Right lobe of liver (tissue), 6 donors: Measurements from ENCODE around the gene FRZB. TPM values are rescaled to one million over a fixed set of nuclear protein-coding genes. Genes with fewer than 3 reads are reported as not detected.

Source experiments
- ATAC-seq, 4 donors: fragments of 200-7000 bp; cut with Tn5 transposase; one replicate each; pipeline ENCODE4 v1.9.1; 2020; ENCODE audit warnings: mild to moderate bottlenecking in 4 of 4, moderate library complexity in 4 of 4
- DNase-seq, 3 donors: peaks; one replicate each; pipeline ENCODE4 v3.0.0-alpha.2; 2020
- H3K27ac ChIP-seq, 3 donors: fragments of 200-600 bp; one replicate each; pipeline ENCODE4 v1.8.0; 2022
- H3K27me3 ChIP-seq, 2 donors: fragments of 200-600 bp; one replicate each; pipeline ENCODE4 v1.8.0; 2022
- H3K36me3 ChIP-seq, 4 donors: fragments of 200-600 bp; sonication (generic) in 1 of 4; one replicate each; pipeline versions ENCODE4 v1.5.1 to v1.8.0; 2017 to 2022; ENCODE audit warnings: control low read depth in 1 of 4
- H3K4me1 ChIP-seq, 4 donors: fragments of 200-600 bp; sonication (generic) in 1 of 4; one replicate each; pipeline versions ENCODE4 v1.5.1 to v1.8.0; 2017 to 2022; ENCODE audit warnings: control low read depth in 1 of 4
- H3K4me3 ChIP-seq, 3 donors: fragments of 200-600 bp; one replicate each; pipeline ENCODE4 v1.8.0; 2022
- H3K9me3 ChIP-seq, 4 donors: fragments of 200-600 bp; sonication (generic) in 1 of 4; one replicate each; pipeline versions ENCODE4 v1.5.1 to v1.8.0; 2017 to 2022; ENCODE audit warnings: control low read depth in 1 of 4
- CTCF ChIP-seq, 4 donors: fragments of 200-600 bp in 3 of 4; fragments of 450-650 bp in 1 of 4; IDR thresholded peaks; one replicate each; pipeline versions ENCODE4 v1.5.1 to v1.8.0; 2016 to 2022; ENCODE audit warnings: antibody characterized with exemption in 4 of 4, mild to moderate bottlenecking in 2 of 4
- POLR2A ChIP-seq: fragments of 450-650 bp; IDR thresholded peaks from one replicate; pipeline ENCODE4 v1.6.1; 2017; ENCODE audit warnings: antibody characterized with exemption, mild to moderate bottlenecking
- WGBS: methylation state at CpG from one replicate; pipeline ENCODE4 v1.1.6; 2018; ENCODE audit warnings: low coverage, low lambda C conversion rate; ENCODE audit not compliant: insufficient coverage; ENCODE audit errors: missing lambda C conversion rate; 5-methylcytosine and 5-hydroxymethylcytosine counted together
- intact Hi-C, 2 donors: fragments of 100-400 bp; cut with DNase I; formaldehyde crosslinking; loops; one replicate each; pipeline versions ENCODE4 v1.11.2 to v1.14.1; 2022
- total RNA-seq, 6 experiments: library from RNA; depleted of rRNA in 2 of 6; stranded (reverse); fragments of >200 nt in 2 of 6; fragmentation: NEBNext Ultra II Directional in 3 of 6; extraction: Animal tissue kit (Norgen Biotek cat#: 25700) in 3 of 6; gene quantifications; one replicate each; pipeline versions ENCODE4 v1.1.0 to v1.2.4, GENCODE V29; 2016 to 2023
- donor health status: DM: no; HTN: yes; CAD: no.
- donor health status: DM: no; HTN: no; CAD: no.
- donor health status: DM: no; HTN: no; CAD: no.
- donor health status: DM: no; HTN: yes; CAD: no.
- donor health status: DM: no; HTN: yes; CAD: no.

FRZB gene
- total RNA-seq, 6 experiments from 2014 or later: 0.14 to 0.93 (median 0.59) TPM

DNA sequence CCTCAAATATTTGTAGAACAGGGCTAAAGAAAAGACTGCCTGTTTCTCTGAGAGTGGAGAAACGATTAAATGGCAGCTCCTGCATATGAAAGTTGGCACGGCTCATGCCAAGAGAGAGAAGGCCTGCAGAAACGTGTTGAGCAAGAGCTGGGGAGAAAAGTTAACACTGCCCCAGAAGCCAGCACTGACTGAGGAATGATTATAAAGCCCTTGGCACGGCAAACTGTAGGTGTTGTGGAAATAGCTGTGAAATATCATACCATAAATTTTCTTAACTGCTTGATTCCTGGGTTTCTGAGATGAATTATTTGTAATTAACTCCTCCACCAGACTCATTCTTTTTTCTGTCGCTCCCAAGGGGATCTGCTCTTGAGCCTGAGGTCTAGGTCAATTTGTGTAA lies 4.3 kb downstream of the FRZB start:
- DNase-seq (peak in 2 of 3 donors; percentile 31 to 73), ATAC-seq (peak; percentile 84 to 91 (median 88))
- intact Hi-C loops: no loop called here
- Histone ChIP-seq H3K4me3 (no peak overlapping the region), H3K4me1 (peaks cover 0 to 11% (median 0%) of the 10 kb centered on the region in 4 donors), H3K9me3 (no peaks in the 10 kb centered on the region), H3K36me3 (no peaks in the 10 kb centered on the region), H3K27ac (no peak overlapping the region), H3K27me3 (no peaks in the 10 kb centered on the region)
- 40% methylated on average over 5 of the region's 5 CpGs for WGBS
- TF ChIP-seq CTCF (IDR thresholded peaks at IDR 0.05): no peak
- no peak for TF ChIP-seq POLR2A

- no peaks in the 10 kb centered on the region for H3K36me3 ChIP-seq
- no peak overlapping the region for H3K4me3 ChIP-seq
- no peak overlapping the region for H3K27ac ChIP-seq
- intact Hi-C loops: no loop called here
- TF ChIP-seq CTCF (IDR thresholded peaks at IDR 0.05) (no peak), POLR2A (no peak)
- ATAC-seq (no peak), DNase-seq (no peak)
- no peaks in the 10 kb centered on the region for H3K9me3 ChIP-seq
- no peaks in the 10 kb centered on the region for H3K27me3 ChIP-seq
- 100% methylated on average over 2 of the region's 2 CpGs for WGBS
- peaks cover 0 to 5% (median 0%) of the 10 kb centered on the region in 4 donors for H3K4me1 ChIP-seq
Observed at GRCh38 chr2:182860858-182861257, 5.6 kb downstream of the FRZB start.

DNA sequence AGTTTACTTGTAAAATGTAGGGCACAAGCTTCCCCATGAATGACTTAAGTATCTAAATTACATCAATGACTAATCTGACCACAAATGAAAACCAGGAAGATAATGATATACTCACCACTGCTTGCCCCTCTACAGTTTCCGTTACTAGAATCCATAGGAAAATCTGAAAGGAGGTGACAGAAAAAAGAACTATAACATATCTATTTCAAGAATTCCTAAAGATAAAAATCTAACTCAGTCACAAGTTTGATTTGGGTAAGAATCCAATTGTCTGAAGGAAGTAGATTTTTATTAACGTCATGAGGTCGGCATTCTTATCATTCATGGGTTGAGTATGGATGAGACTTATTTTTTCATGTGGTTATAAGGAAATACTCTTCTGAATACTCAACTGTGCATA lies 7.8 kb downstream of the FRZB start:
- H3K9me3 ChIP-seq: no peaks in the 10 kb centered on the region
- no peak for DNase-seq
- no peaks in the 10 kb centered on the region for H3K36me3 ChIP-seq
- intact Hi-C loops: no loop called here
- H3K27me3 ChIP-seq: no peaks in the 10 kb centered on the region
- no peak overlapping the region for H3K27ac ChIP-seq
- WGBS: 93% methylated on average over 3 of the region's 3 CpGs
- no peak overlapping the region for H3K4me3 ChIP-seq
- ATAC-seq: no peak
- peaks cover 0 to 13% (median 0%) of the 10 kb centered on the region in 4 donors for H3K4me1 ChIP-seq
- TF ChIP-seq CTCF (IDR thresholded peaks at IDR 0.05) (no peak), POLR2A (no peak)

DNA sequence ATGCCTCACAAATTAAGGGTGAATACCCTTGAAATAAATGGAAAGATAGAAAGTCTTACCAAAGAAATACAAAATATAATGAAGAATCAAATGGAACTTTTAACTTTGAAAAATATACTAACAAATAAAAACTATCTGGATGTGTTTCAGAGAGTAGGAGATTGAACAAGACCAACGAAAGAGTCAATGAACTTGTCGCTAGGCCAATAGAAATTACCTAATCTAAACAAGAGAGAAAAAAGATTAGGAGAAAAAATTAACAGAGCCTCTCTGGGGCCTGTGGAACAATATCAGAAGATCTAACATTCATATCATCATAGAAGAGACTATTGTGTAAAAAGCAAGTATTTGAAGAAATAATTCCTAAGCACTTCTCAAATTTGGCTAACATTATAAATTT lies 11.1 kb downstream of the FRZB start:
- Histone ChIP-seq H3K27ac (no peak overlapping the region), H3K9me3 (peaks cover 0 to 3% (median 0%) of the 10 kb centered on the region in 4 donors), H3K4me3 (no peak overlapping the region), H3K4me1 (peaks cover 0 to 10% (median 0%) of the 10 kb centered on the region in 4 donors), H3K27me3 (no peaks in the 10 kb centered on the region), H3K36me3 (no peaks in the 10 kb centered on the region)
- TF ChIP-seq POLR2A (no peak), CTCF (IDR thresholded peaks at IDR 0.05) (no peak)
- 16% methylated on average over 2 of the region's 2 CpGs for WGBS
- peak; percentile 43 to 69 (median 60) for ATAC-seq
- DNase-seq: no peak
- intact Hi-C loops: no loop called here
